Measurements from ENCODE around the gene DUSP5.

- TF ChIP-seq CTCF (IDR thresholded peaks at IDR 0.05), result no peak
- no peak for TF ChIP-seq POLR2A (IDR thresholded peaks at IDR 0.05)
Observed at GRCh38 chr10:110461088-110461487, 36.6 kb upstream of the DUSP5 start.
